DOHH2 (cell line): ENCODE measurements around the gene ATP10B.

ENCODE experiments used
- H3F3A ChIP-seq: fragments of 200-600 bp; sonication (generic), shearing (Covaris generic); 2 replicates; pipeline ENCODE4 v1.6.0; 2016; ENCODE audit warnings: antibody characterized with exemption, mild to moderate bottlenecking; ENCODE audit not compliant: control insufficient read depth, insufficient read depth
- H3K27ac ChIP-seq: fragments of 200-600 bp; sonication (generic); 2 replicates; pipeline ENCODE4 v1.5.1; 2014; ENCODE audit warnings: low read depth, mild to moderate bottlenecking, low read length, moderate library complexity
- H3K27me3 ChIP-seq: fragments of 200-600 bp; sonication (generic); 2 replicates; pipeline ENCODE4 v1.6.1; 2014; ENCODE audit warnings: mild to moderate bottlenecking, low read length, mixed read lengths; ENCODE audit not compliant: control insufficient read depth
- H3K36me3 ChIP-seq: fragments of 200-600 bp; sonication (generic); 2 replicates; pipeline ENCODE4 v1.6.1; 2014; ENCODE audit warnings: mild to moderate bottlenecking, low read length, moderate library complexity, mixed read lengths; ENCODE audit not compliant: control insufficient read depth
- H3K4me1 ChIP-seq: fragments of 200-600 bp; sonication (generic); 2 replicates; pipeline ENCODE4 v1.6.1; 2014; ENCODE audit warnings: mild to moderate bottlenecking, low read length, mixed read lengths; ENCODE audit not compliant: control insufficient read depth
- H3K4me2 ChIP-seq: fragments of 200-600 bp; sonication (generic); 2 replicates; pipeline ENCODE4 v1.6.0; 2014; ENCODE audit warnings: mild to moderate bottlenecking, low read length, moderate library complexity
- H3K4me3 ChIP-seq: fragments of 200-600 bp; sonication (generic); 2 replicates; pipeline ENCODE4 v1.5.1; 2014; ENCODE audit warnings: mild to moderate bottlenecking, low read length, mixed read lengths
- H3K79me2 ChIP-seq: fragments of 200-600 bp; sonication (generic); 2 replicates; pipeline ENCODE4 v1.6.1; 2014; ENCODE audit warnings: mild to moderate bottlenecking, low read length, mixed read lengths; ENCODE audit not compliant: control insufficient read depth
- H3K9me2 ChIP-seq: fragments of 200-600 bp; sonication (generic); replicated peaks from 2 replicates; pipeline ENCODE4 v1.6.1; 2014; ENCODE audit warnings: mild to moderate bottlenecking, low read length, mixed read lengths; ENCODE audit not compliant: control insufficient read depth
- H3K9me3 ChIP-seq: fragments of 200-600 bp; sonication (generic); 2 replicates; pipeline ENCODE4 v1.6.1; 2014; ENCODE audit warnings: antibody characterized with exemption, low read length, mixed read lengths; ENCODE audit not compliant: control insufficient read depth, insufficient read depth
- H4K20me1 ChIP-seq: fragments of 200-600 bp; sonication (generic); 2 replicates; pipeline ENCODE4 v1.6.0; 2014; ENCODE audit warnings: low read depth, mild to moderate bottlenecking, antibody characterized with exemption, low read length, moderate library complexity; ENCODE audit not compliant: control insufficient read depth, insufficient read depth
- EZH2phosphoT487 ChIP-seq: fragments of 200-600 bp; sonication (generic); IDR thresholded peaks from 2 replicates; pipeline ENCODE4 v1.6.1; 2017; ENCODE audit warnings: borderline replicate concordance, mild to moderate bottlenecking, antibody characterized with exemption, low read length, moderate library complexity, mixed read lengths
- TF ChIP-seq, protein P1 (sequence below): fragments of 200-600 bp; sonication (generic); IDR thresholded peaks from one replicate; pipeline ENCODE4 v1.5.1; 2014; ENCODE audit warnings: antibody characterized with exemption, mild to moderate bottlenecking, low read depth, low read length; ENCODE audit not compliant: poor library complexity, severe bottlenecking

ATP10B gene

GRCh38 chr5:160757194-160757593 is 94.8 kb downstream of the ATP10B start:
- no peaks in the 10 kb centered on the region for H3K79me2 ChIP-seq
- no peaks in the 10 kb centered on the region for H3F3A ChIP-seq
- H3K4me2 ChIP-seq: no peak overlapping the region
- H4K20me1 ChIP-seq: no peaks in the 10 kb centered on the region
- no peak overlapping the region for H3K4me3 ChIP-seq
- H3K9me3 ChIP-seq: no peaks in the 10 kb centered on the region
- H3K36me3 ChIP-seq: no peaks in the 10 kb centered on the region
- H3K27ac ChIP-seq: no peak overlapping the region
- H3K27me3 ChIP-seq: no peaks in the 10 kb centered on the region
- H3K9me2 ChIP-seq: no peaks in the 10 kb centered on the region
- H3K4me1 ChIP-seq: no peaks in the 10 kb centered on the region
- TF ChIP-seq, protein P1, sequence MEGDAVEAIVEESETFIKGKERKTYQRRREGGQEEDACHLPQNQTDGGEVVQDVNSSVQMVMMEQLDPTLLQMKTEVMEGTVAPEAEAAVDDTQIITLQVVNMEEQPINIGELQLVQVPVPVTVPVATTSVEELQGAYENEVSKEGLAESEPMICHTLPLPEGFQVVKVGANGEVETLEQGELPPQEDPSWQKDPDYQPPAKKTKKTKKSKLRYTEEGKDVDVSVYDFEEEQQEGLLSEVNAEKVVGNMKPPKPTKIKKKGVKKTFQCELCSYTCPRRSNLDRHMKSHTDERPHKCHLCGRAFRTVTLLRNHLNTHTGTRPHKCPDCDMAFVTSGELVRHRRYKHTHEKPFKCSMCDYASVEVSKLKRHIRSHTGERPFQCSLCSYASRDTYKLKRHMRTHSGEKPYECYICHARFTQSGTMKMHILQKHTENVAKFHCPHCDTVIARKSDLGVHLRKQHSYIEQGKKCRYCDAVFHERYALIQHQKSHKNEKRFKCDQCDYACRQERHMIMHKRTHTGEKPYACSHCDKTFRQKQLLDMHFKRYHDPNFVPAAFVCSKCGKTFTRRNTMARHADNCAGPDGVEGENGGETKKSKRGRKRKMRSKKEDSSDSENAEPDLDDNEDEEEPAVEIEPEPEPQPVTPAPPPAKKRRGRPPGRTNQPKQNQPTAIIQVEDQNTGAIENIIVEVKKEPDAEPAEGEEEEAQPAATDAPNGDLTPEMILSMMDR: no peak
- no peak for TF ChIP-seq EZH2phosphoT487

DNA sequence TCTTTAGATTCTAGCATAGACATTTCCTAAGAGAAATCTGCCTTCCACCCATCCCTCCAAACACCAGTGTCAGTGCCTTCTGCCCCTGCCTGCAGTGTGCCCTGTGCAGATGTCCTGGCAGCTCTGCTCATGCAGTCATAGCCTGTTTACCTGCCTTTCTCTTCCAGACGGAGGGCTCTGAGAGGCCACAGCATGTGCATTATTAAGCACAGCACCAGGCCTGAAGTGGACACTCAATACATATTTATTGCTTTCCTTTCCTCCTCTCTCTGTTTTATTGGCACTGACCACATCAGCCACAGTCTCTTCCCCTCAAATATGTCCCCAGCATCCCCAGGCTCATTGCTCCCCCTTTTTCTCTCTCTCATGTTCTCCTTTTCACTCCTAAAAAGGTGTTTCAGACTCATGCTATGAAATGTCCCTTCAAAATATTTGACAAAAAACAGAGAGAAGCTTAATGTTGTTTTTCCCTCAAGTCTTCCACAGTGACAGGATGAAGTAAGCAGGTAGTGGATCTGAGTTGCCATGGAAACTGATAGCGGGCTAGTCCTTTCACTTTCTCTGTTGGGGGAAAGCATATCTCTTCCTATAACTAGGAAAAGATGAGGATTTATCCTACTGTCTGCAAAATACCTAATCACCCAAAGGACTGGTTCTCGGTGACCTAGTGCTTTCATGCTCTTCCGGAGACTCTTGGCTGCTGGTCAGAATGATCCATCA is 100.9 kb downstream of the ATP10B start:
- H3K9me3 ChIP-seq: no peaks in the 10 kb centered on the region
- H3K27me3 ChIP-seq: no peaks in the 10 kb centered on the region
- no peaks in the 10 kb centered on the region; the same call in 1 of the 2 replicates for H3K9me2 ChIP-seq
- H4K20me1 ChIP-seq: no peaks in the 10 kb centered on the region
- H3K79me2 ChIP-seq: no peaks in the 10 kb centered on the region
- H3K4me2 ChIP-seq: no peak overlapping the region
- no peaks in the 10 kb centered on the region for H3K36me3 ChIP-seq
- no peak for TF ChIP-seq EZH2phosphoT487
- TF ChIP-seq, protein P1: no peak
- no peaks in the 10 kb centered on the region for H3F3A ChIP-seq
- no peak overlapping the region for H3K27ac ChIP-seq
- no peaks in the 10 kb centered on the region for H3K4me1 ChIP-seq
- H3K4me3 ChIP-seq: no peak overlapping the region

DNA sequence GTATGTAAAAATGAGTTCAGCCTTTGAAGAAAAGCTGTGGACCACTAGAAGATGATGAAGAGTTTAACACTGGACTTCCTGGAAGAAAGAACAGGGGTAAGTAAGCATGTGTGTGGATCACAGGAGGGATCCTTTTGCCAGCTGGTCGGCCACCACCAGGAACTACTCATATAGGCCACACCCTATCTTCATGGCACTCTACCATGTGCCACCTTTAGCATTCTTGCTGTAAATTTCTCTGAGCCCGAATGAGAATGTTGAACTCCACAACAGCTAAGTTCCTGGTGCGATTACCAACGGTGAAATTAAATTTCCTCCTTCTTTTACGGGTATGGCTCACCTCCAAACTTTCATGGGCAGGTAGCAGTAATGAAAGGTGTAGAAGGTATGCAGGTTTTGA is 102.3 kb downstream of the ATP10B start:
- Histone ChIP-seq H3K36me3 (no peaks in the 10 kb centered on the region), H4K20me1 (no peaks in the 10 kb centered on the region), H3K4me3 (no peak overlapping the region), H3K9me3 (no peaks in the 10 kb centered on the region), H3K4me2 (no peak overlapping the region), H3F3A (no peaks in the 10 kb centered on the region), H3K9me2 (no peaks in the 10 kb centered on the region; the same call in 1 of the 2 replicates), H3K4me1 (no peaks in the 10 kb centered on the region), H3K79me2 (no peaks in the 10 kb centered on the region), H3K27me3 (no peaks in the 10 kb centered on the region), H3K27ac (no peak overlapping the region)
- TF ChIP-seq EZH2phosphoT487: no peak
- TF ChIP-seq, protein P1: no peak
